Cardiac fibroblast (primary cell): ENCODE measurements around the gene MACROH2A1.

ENCODE experiments used
- DNase-seq, 2 donors: peaks; one replicate each; pipeline versions ENCODE4 v3.0.0 to v3.0.0-alpha.2; 2010; ENCODE audit warnings: low read depth in 2 of 2
- H3K4me3 ChIP-seq, 2 donors: replicated peaks in 1 of 2; 1 replicate in 1 of 2; 2 replicates in 1 of 2; pipeline ENCODE4 v1.5.1; 2011; ENCODE audit warnings: low read depth in 2 of 2, low read length in 2 of 2, mild to moderate bottlenecking in 2 of 2, moderate library complexity in 1 of 2
- TF ChIP-seq, protein P1 (sequence below): IDR thresholded peaks from one replicate; pipeline ENCODE4 v1.5.1; 2011; ENCODE audit warnings: low read depth, mild to moderate bottlenecking, low read length, inconsistent platforms

Gene MACROH2A1

DNA sequence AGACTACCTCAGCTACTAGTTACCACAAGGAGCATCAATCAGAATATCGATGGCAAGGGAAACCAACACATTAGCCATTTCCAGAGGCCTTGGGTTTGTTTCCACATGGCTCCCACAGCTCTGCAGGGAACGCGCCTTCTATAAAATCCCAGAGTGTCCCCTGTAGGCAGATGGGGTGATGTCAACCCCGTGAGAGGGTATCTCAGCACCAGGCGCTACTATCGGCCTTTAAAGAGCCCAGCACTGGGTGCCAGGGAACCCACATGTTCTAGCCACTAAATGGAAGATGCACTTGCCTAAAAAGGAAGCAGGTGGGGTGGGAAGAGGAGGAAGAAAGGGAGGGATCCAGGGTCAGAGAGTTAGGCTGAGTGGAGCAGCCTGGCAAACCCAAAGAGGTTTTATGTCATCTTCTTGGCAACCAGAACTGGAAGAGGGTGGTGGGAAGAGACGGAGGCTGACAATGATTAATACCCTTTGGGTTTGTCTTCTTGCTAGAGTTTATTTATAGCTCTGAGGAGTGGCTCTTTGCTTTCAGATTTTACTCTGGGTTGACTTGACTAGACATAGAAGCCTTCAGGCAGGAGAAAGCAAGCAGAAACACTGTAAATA is 19.9 kb downstream of the MACROH2A1 start:
- peak; percentile 60 to 62 for DNase-seq
- TF ChIP-seq, protein P1, sequence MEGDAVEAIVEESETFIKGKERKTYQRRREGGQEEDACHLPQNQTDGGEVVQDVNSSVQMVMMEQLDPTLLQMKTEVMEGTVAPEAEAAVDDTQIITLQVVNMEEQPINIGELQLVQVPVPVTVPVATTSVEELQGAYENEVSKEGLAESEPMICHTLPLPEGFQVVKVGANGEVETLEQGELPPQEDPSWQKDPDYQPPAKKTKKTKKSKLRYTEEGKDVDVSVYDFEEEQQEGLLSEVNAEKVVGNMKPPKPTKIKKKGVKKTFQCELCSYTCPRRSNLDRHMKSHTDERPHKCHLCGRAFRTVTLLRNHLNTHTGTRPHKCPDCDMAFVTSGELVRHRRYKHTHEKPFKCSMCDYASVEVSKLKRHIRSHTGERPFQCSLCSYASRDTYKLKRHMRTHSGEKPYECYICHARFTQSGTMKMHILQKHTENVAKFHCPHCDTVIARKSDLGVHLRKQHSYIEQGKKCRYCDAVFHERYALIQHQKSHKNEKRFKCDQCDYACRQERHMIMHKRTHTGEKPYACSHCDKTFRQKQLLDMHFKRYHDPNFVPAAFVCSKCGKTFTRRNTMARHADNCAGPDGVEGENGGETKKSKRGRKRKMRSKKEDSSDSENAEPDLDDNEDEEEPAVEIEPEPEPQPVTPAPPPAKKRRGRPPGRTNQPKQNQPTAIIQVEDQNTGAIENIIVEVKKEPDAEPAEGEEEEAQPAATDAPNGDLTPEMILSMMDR: no peak
- no peak overlapping the region for H3K4me3 ChIP-seq

DNA sequence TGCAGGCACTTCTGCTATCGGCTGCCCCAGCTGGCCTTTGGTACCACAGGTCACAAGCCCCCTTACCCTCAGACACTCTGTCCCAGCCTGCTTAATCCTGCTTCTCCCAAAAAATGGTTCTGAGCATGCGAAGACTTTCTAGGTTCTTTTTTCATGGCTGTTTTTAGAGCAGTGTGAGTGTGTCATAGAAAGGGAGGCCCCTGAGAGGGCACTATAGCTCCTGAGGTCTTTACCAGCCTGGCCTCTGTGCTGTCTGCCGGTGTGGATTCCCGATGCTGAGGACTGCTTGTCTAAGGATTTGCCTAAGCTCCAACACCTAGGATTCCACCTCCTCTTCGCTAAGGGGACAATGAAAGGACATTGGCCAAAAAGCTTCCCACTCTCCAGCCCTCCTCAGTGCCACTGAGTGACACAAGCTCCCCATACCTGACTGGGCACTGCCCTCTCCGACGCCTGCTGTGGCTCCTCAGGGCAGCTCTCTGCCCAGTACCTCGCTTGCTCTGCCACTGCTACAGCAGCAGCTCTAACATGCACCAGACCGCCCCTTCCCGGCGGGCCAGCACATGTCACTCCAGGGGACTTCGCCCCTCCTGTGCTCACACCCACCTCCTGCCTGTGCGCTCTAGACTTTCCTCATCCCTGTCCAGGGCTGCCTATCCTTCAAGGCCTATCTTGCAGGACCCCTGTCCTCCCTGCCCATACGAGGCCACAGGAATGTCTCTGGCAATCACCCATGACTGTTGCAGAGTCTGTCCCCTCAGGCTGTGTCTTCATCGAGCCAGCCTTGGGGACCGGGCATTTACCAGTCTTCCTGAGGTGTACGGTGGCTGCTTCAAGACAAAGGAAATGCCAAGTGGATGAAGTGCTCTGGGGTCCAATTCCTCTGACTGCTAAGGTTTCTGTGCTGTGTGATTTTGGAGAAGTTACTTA is 21.0 kb downstream of the MACROH2A1 start:
- DNase-seq: no peak
- TF ChIP-seq, protein P1: no peak
- no peak overlapping the region for H3K4me3 ChIP-seq

DNA sequence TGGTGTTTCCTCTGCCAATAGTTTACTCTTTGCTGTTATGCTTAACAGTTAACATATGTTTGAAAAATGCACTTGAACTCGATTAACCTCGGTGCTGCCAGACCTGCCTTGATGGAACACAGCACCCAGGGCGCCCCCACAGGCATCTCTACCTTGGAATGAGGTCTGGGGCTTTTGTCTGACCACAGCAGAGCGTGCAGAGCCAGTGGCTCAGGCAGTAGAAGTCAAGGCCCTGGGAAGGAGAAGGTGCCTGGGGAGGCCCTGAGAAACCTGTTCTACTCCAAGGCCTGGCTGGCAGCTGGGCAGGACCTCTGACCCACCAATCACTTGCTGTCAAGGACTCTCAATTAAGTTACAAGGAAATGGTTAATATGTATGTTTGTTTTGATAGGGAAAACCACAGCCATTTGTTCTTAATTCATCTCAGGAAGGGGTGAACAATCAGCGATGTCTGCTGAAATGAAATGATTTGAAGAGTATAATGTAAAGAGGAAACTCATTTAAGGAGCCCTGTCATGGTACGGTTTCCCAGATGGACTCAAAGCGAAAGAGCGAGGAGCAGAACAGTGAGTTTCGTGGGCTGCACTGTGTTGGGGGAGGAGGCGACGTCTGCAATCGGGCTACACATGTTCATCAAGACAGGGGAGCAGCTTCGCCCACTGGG is 21.9 kb downstream of the MACROH2A1 start:
- TF ChIP-seq, protein P1: no peak
- no peak overlapping the region for H3K4me3 ChIP-seq
- no peak for DNase-seq

DNA sequence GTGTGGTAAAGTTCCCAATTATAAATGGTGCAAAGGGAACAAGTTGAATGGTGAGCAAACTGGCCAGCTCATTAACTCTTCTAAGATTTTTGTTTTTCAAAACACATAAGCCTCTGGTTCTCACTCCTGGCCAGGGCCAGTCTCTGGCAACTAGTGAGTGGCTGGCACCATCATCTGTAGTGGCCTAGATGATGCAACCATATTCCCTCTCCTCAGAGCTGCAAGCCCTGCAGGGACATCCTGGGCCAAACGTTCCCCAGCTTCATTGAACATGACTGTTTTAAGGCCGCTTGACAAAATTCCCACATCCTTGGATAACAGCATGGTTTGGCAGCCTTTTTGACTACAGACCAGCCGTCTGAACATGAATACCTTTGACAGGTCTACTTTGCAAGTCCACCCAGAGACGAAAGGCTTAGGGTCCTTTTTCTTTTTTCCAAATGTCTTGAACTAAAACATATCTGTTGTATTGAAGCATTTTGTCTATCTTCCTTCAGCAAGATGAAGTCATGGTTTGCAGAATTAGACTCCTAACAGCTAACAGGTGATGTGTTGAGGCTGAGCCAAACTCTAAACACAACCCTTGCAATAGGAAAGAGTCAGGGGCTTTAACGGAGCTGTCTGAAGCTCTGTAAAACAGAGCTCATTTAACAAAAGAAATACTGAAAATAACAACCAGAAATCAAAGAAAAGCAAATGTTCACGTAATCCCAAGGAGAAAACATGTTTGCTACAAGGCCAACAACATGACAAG is 23.8 kb downstream of the MACROH2A1 start:
- no peak overlapping the region for H3K4me3 ChIP-seq
- DNase-seq: no peak
- TF ChIP-seq, protein P1: no peak

DNA sequence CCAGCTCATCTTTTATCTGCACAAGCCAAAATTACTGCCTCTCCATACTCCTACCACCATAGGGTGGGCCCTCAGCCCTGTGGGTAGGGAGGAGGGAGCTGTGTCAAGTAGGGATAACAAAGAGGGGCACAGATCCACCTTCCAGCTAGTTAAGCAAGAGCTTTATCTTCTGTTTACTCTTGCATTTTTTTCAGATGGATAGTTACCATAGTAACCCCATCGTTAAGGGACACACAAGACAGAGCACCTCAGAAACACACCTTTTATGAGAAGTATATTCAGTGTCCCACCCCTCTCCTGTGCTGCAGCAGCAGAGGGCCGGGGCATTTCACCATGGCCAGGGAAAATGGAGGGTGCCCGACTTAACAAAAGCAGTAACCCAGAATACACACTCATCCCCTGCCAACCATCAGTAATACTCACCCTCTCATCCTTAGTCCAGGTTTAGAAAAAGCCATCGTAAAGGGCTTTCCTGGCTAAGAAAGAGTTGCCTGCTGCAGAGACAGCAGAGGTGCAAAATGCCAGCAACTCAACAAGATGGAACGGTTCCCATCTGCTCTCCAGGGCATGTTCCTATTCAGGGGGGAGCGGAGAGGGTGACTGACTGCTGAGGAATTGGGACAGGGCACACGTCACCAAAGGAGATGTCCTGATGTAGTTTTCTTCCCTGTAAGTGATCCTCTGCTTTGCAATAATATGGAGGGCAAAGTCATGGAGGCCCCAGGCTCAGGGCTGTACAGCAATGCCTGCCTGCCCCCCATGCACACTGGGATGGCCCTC is 25.1 kb downstream of the MACROH2A1 start:
- no peak overlapping the region for H3K4me3 ChIP-seq
- no peak for DNase-seq

More for the DNA sequence above, 25.1 kb downstream of the MACROH2A1 start:
- TF ChIP-seq, protein P1: no peak
